Measurements from ENCODE around the gene ZNF106.

ZNF106 gene

DNA sequence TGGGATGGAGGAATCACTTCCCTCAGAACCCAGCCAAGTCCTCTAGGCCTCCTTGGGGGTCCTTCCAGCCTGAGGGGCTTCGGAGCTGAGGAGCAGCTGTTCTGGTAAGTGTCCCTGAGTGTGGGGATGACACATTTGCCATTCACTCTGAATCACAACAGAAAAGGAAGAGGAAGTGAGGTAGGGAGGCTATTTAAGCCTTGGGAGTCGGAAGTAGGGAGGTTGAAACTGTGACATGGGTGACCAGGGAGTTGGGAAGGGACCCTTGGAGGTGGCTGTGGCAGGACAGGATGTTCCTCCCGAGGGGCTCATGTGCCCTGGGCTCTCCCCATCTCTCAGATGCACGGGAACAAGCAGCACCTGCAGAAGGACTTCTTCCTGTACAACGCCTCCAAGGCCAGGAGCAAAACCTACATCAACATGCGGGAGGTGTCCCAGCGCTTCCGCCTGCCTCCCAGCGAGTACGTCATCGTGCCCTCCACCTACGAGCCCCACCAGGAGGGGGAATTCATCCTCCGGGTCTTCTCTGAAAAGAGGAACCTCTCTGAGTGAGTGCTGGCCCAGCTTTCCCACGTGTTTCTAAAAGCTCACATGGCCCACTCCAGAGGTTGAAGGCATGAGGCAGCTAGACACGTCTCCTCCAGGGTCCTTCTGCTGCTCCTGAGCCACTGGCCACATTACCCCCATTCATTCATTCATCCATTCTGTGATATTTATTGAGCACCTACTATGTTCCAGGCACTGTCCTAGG, 88.3 kb downstream of the ZNF106 start:
- no peak for DNase-seq
- H3K27me3 ChIP-seq: no peaks in the 10 kb centered on the region
- H3K4me3 ChIP-seq (ENCODE audit: low read depth, low read length): no peak overlapping the region
- H3K9me3 ChIP-seq: no peaks in the 10 kb centered on the region
- TF ChIP-seq, protein P1, sequence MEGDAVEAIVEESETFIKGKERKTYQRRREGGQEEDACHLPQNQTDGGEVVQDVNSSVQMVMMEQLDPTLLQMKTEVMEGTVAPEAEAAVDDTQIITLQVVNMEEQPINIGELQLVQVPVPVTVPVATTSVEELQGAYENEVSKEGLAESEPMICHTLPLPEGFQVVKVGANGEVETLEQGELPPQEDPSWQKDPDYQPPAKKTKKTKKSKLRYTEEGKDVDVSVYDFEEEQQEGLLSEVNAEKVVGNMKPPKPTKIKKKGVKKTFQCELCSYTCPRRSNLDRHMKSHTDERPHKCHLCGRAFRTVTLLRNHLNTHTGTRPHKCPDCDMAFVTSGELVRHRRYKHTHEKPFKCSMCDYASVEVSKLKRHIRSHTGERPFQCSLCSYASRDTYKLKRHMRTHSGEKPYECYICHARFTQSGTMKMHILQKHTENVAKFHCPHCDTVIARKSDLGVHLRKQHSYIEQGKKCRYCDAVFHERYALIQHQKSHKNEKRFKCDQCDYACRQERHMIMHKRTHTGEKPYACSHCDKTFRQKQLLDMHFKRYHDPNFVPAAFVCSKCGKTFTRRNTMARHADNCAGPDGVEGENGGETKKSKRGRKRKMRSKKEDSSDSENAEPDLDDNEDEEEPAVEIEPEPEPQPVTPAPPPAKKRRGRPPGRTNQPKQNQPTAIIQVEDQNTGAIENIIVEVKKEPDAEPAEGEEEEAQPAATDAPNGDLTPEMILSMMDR (IDR thresholded peaks at IDR 0.05; ENCODE audit: low read depth, low read length): no peak
- no peaks in the 10 kb centered on the region for H3K36me3 ChIP-seq
- no peaks in the 10 kb centered on the region for H3K4me1 ChIP-seq

DNA sequence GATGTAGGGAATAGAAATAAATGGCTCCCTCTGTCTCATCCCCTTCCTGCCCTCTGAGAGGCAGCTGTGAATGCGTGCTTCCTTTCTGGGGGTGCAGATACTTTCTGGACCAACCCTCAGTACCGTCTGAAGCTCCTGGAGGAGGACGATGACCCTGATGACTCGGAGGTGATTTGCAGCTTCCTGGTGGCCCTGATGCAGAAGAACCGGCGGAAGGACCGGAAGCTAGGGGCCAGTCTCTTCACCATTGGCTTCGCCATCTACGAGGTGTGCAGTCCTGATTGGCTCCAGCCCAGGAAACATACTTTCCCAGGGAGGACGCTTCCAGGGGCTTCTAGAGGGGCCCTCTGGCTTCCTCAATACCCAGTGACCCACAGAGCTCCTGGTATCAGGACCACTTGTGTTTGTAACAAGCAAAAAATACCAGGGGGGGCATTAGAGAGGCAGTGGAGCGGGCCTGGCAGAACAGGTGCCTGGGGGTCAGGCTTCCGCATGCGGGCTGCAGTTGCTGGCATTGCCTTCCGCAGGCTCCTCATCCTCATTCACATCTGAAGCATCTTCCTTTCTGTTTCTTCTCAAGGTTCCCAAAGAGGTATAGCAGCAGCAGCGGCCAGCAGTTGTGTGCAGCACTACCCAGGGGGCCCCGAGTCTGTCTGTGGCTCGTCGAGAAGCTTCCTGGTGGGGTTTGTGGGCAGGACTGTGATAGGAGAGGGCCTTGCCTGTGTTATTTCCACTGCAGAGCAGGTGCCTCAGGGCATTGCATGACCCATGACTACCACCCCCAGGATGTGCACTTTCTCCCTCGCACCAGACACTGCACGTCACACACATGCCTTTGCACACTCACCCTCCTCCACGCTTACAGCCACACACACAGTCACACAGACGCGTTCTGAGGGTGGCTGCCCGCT, 89.1 kb downstream of the ZNF106 start:
- TF ChIP-seq, protein P1 (IDR thresholded peaks at IDR 0.05; ENCODE audit: low read depth, low read length): no peak
- no peak for DNase-seq

DNA sequence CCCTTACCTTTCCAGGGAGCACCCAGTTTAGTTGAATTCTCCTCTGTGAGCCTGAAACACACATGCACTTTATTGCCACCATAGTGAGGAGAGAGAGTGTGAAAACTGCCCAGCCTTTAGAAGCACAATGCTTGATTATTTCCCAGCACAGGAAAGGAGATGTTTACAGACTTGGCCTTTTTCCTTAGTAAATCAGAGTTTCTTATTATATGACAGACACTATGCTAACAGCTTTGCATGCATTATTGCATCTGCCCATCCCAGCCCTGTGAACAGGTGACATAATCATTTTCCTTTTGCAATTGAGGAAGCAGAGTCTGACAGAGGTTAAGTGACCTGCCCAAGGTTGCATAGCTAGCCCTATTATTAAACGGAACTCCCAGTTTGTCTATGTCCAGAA, 95.1 kb downstream of the ZNF106 start:
- TF ChIP-seq, protein P1 (IDR thresholded peaks at IDR 0.05; ENCODE audit: low read depth, low read length): no peak
- H3K9me3 ChIP-seq: no peaks in the 10 kb centered on the region
- H3K4me1 ChIP-seq: no peaks in the 10 kb centered on the region
- no peaks in the 10 kb centered on the region for H3K27me3 ChIP-seq
- no peaks in the 10 kb centered on the region for H3K36me3 ChIP-seq
- no peak overlapping the region for H3K4me3 ChIP-seq (ENCODE audit: low read depth, low read length)
- no peak for DNase-seq

More for the DNA sequence above, 89.1 kb downstream of the ZNF106 start:
- Histone ChIP-seq H3K9me3 (no peaks in the 10 kb centered on the region), H3K4me3 (ENCODE audit: low read depth, low read length) (no peak overlapping the region), H3K4me1 (no peaks in the 10 kb centered on the region), H3K36me3 (no peaks in the 10 kb centered on the region), H3K27me3 (no peaks in the 10 kb centered on the region)

DNA sequence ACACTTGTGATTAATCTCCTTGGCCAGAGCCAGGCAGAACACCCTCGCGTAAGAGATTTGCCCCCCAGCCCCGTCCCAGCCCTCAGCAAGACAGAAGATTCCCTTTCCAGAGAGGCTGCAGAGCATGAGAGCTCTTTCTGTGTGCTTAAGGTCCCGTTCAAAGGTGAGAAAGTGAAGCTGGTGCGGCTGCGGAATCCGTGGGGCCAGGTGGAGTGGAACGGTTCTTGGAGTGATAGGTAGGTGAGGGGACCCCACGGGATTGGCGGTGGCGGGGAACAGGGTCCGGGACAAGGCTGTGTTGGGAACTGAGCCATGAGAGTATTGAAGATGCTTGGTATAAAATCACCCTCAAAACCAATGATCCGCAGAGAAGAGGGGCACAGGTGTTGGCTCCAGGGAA, 96.8 kb downstream of the ZNF106 start:
- H3K4me3 ChIP-seq (ENCODE audit: low read depth, low read length): no peak overlapping the region
- DNase-seq: no peak
- TF ChIP-seq, protein P1 (IDR thresholded peaks at IDR 0.05; ENCODE audit: low read depth, low read length): no peak
- no peaks in the 10 kb centered on the region for H3K27me3 ChIP-seq
- no peaks in the 10 kb centered on the region for H3K4me1 ChIP-seq
- no peaks in the 10 kb centered on the region for H3K36me3 ChIP-seq
- no peaks in the 10 kb centered on the region for H3K9me3 ChIP-seq

DNA sequence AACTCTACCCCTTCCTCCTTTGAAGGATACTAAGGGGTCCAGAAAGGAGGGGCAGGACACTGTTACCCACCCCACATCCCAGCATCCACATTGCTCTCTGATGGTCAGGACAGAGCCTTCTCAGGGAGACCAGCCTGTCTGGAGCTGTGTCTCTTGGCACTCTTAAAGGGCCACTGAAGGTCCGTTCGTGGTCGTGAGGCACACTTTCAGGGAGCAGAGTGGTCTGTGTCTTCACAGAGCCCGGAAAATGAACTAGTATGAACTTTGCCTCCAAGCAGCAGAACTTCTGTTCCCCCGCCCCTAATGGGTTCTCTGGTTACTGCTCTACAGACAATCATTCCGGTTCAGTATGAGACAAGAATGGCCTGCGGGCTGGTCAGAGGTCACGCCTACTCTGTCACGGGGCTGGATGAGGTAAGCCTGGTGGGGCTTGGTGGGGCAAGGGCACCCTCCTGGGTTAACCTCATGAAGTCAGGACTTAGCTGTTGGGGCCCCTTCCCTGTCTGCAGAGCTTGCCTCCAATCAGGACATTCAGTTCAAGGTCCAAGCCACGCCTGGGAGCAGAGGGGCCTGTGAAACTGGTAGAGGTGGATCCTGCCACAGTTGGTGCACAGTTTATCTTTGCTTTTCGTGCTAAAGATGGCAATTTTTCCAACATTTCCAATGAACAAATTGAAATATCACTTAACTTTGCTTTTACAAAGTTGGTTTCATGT, 98.5 kb downstream of the ZNF106 start:
- TF ChIP-seq, protein P1 (IDR thresholded peaks at IDR 0.05; ENCODE audit: low read depth, low read length): no peak
- H3K9me3 ChIP-seq: no peaks in the 10 kb centered on the region
- H3K36me3 ChIP-seq: no peaks in the 10 kb centered on the region
- no peaks in the 10 kb centered on the region for H3K27me3 ChIP-seq
- H3K4me1 ChIP-seq: no peaks in the 10 kb centered on the region
- H3K4me3 ChIP-seq (ENCODE audit: low read depth, low read length): no peak overlapping the region
- no peak for DNase-seq
